GM21526 (cell line): Measurements from ENCODE around the gene EID1.

Experiments used
- ATAC-seq: cut with Tn5 transposase; IDR thresholded peaks from one replicate; pipeline ENCODE4 v1.9.1; 2021; ENCODE audit warnings: moderate library complexity; ENCODE audit not compliant: unreplicated experiment, low FRiP score

The EID1 gene

GRCh38 chr15:48868023-48868422, 9.9 kb upstream of the EID1 start:
- no peak for ATAC-seq

GRCh38 chr15:48868536-48868935, 9.4 kb upstream of the EID1 start:
- no peak for ATAC-seq

- no peak for ATAC-seq
These were observed 8.0 kb upstream of the EID1 start for GRCh38 chr15:48869966-48870365.

GRCh38 chr15:48871542-48871941, 6.4 kb upstream of the EID1 start:
- no peak for ATAC-seq

GRCh38 chr15:48872632-48873031, 5.3 kb upstream of the EID1 start:
- no peak for ATAC-seq

- no peak for ATAC-seq
These were observed 2.5 kb upstream of the EID1 start for GRCh38 chr15:48875241-48875960.

- ATAC-seq, result no peak
These were observed 1.9 kb upstream of the EID1 start for GRCh38 chr15:48876057-48876456.

GRCh38 chr15:48880070-48880634, 2.2 kb downstream of the EID1 start:
- no peak for ATAC-seq

- ATAC-seq, result no peak
These were observed 5.8 kb downstream of the EID1 start for GRCh38 chr15:48883699-48884098.

- no peak for ATAC-seq
These were observed 9.2 kb downstream of the EID1 start for GRCh38 chr15:48887144-48887543.

GRCh38 chr15:48888191-48888590, 10.3 kb downstream of the EID1 start:
- no peak for ATAC-seq

GRCh38 chr15:48888836-48889235, 10.9 kb downstream of the EID1 start:
- no peak for ATAC-seq

GRCh38 chr15:48889925-48890324, 12.0 kb downstream of the EID1 start:
- ATAC-seq, result no peak

GRCh38 chr15:48890375-48890972, 12.5 kb downstream of the EID1 start:
- no peak for ATAC-seq

- no peak for ATAC-seq
These were observed 13.4 kb downstream of the EID1 start for GRCh38 chr15:48891232-48891765.

GRCh38 chr15:48893311-48893710, 15.4 kb downstream of the EID1 start:
- no peak for ATAC-seq

- ATAC-seq, result no peak
These were observed 19.2 kb downstream of the EID1 start for GRCh38 chr15:48896869-48897814.

- no peak for ATAC-seq
These were observed 20.1 kb downstream of the EID1 start for GRCh38 chr15:48898032-48898431.

GRCh38 chr15:48898446-48898845, 20.5 kb downstream of the EID1 start:
- no peak for ATAC-seq

GRCh38 chr15:48899793-48900192, 21.9 kb downstream of the EID1 start:
- no peak for ATAC-seq

GRCh38 chr15:48904758-48905157, 26.8 kb downstream of the EID1 start:
- no peak for ATAC-seq
